GM23248 (cell line): Measurements from ENCODE around the gene ANKRD62. TPM values are rescaled to one million over a fixed set of nuclear protein-coding genes. Genes with fewer than 3 reads are reported as not detected.
"Not testable (repeated sequence)": the region's sequence is repeated elsewhere in the genome, so short reads cannot be mapped to it uniquely, and the experiment has no call there.

Experiments used
- DNase-seq: peaks from one replicate; pipeline ENCODE4 v3.0.0-alpha.2; 2015
- H2AFZ ChIP-seq: fragments of 200-600 bp; sonication (generic); 2 replicates; pipeline ENCODE4 v1.6.1; 2016; ENCODE audit warnings: antibody characterized with exemption
- H3F3A ChIP-seq: fragments of 200-600 bp; sonication (generic); 2 replicates; pipeline ENCODE4 v1.6.1; 2016; ENCODE audit warnings: mild to moderate bottlenecking, antibody characterized with exemption, mixed run types; ENCODE audit not compliant: insufficient read depth
- H3K27ac ChIP-seq: fragments of 200-600 bp; sonication (generic); 2 replicates; pipeline ENCODE4 v1.5.1; 2016; ENCODE audit warnings: mild to moderate bottlenecking
- H3K27me3 ChIP-seq: fragments of 200-600 bp; sonication (generic); replicated peaks from 2 replicates; pipeline ENCODE4 v1.6.1; 2016; ENCODE audit warnings: mild to moderate bottlenecking; ENCODE audit not compliant: insufficient read depth
- H3K36me3 ChIP-seq: fragments of 200-600 bp; sonication (generic); 2 replicates; pipeline ENCODE4 v1.6.1; 2016; ENCODE audit warnings: low read depth, mild to moderate bottlenecking
- H3K4me1 ChIP-seq: fragments of 200-600 bp; sonication (generic); 2 replicates; pipeline ENCODE4 v1.6.1; 2016; ENCODE audit warnings: mild to moderate bottlenecking; ENCODE audit not compliant: insufficient read depth
- H3K4me2 ChIP-seq: fragments of 200-600 bp; sonication (generic); one replicate; pipeline ENCODE4 v1.6.1; 2016; ENCODE audit warnings: mild to moderate bottlenecking; ENCODE audit not compliant: unreplicated experiment
- H3K4me3 ChIP-seq: fragments of 200-600 bp; sonication (generic); 2 replicates; pipeline ENCODE4 v1.5.1; 2016; ENCODE audit warnings: mild to moderate bottlenecking
- H3K79me2 ChIP-seq: fragments of 200-600 bp; sonication (generic); 2 replicates; pipeline ENCODE4 v1.6.1; 2016; ENCODE audit warnings: mild to moderate bottlenecking; ENCODE audit not compliant: insufficient read depth
- H3K9ac ChIP-seq: fragments of 200-600 bp; sonication (generic); 2 replicates; pipeline ENCODE4 v1.6.1; 2016; ENCODE audit warnings: mild to moderate bottlenecking
- H3K9me2 ChIP-seq: fragments of 200-600 bp; sonication (generic); 2 replicates; pipeline ENCODE4 v1.6.1; 2016; ENCODE audit warnings: mixed run types, mild to moderate bottlenecking, moderate library complexity; ENCODE audit not compliant: insufficient read depth
- H3K9me3 ChIP-seq: fragments of 200-600 bp; sonication (generic); one replicate; pipeline ENCODE4 v1.6.1; 2017; ENCODE audit warnings: low read depth
- H4K20me1 ChIP-seq: fragments of 200-600 bp; sonication (generic); 2 replicates; pipeline ENCODE4 v1.6.0; 2016; ENCODE audit not compliant: insufficient read depth
- EZH2 ChIP-seq: fragments of 200-600 bp; sonication (generic); IDR thresholded peaks from 2 replicates; pipeline ENCODE4 v1.6.1; 2018; ENCODE audit warnings: antibody characterized with exemption, mild to moderate bottlenecking; ENCODE audit not compliant: insufficient read depth, poor library complexity, severe bottlenecking
- EZH2phosphoT487 ChIP-seq: fragments of 200-600 bp; sonication (generic); IDR thresholded peaks from 2 replicates; pipeline ENCODE4 v1.6.1; 2018; ENCODE audit warnings: antibody characterized with exemption, moderate library complexity, mild to moderate bottlenecking, low read depth; ENCODE audit not compliant: insufficient read depth
- WGBS, 2 experiments: methylation state at CpG; one replicate each; pipeline ENCODE4 v1.1.6; 2015 to 2017; ENCODE audit warnings: low lambda C conversion rate in 2 of 2, low coverage in 1 of 2; ENCODE audit errors: missing lambda C conversion rate in 2 of 2; 5-methylcytosine and 5-hydroxymethylcytosine counted together
- in situ Hi-C: fragments of 300-500 bp; cut with MboI; formaldehyde crosslinking; loops from 2 replicates; pipeline ENCODE4 v1.15.0; 2020
- polyA plus RNA-seq: library from polyadenylated mRNA; unstranded; fragments of >200 nt; fragmentation: Nextera tagmentation; extraction: Ambion mirVana; gene quantifications from 2 replicates; pipeline ENCODE4 v1.2.1, GENCODE V29; 2016
- total RNA-seq: library from RNA; depleted of rRNA; stranded (reverse); fragments of >200 nt; shearing (Covaris generic); gene quantifications from 2 replicates; pipeline ENCODE4 v1.2.3, GENCODE V29; 2014

ANKRD62 gene
- total and polyA plus RNA-seq, 2 experiments from 2014 or later: not detected

GRCh38 chr18:12113999-12114646 lies 20.5 kb downstream of the ANKRD62 start:
- H2AFZ ChIP-seq: no peak overlapping the region
- no peaks in the 10 kb centered on the region for H3K9me3 ChIP-seq

GRCh38 chr18:12119358-12119757 lies 25.7 kb downstream of the ANKRD62 start:
- no peaks in the 10 kb centered on the region for H3K9me3 ChIP-seq
- TF ChIP-seq EZH2 (no peak), EZH2phosphoT487 (no peak)
- 50 to 63% methylated on average over 2 of the region's 2 CpGs for WGBS, 2 experiments
- no peak overlapping the region for H3K27ac ChIP-seq
- in situ Hi-C loops: no loop called here
- H3K4me1 ChIP-seq: no peaks in the 10 kb centered on the region
- no peak overlapping the region for H3K4me2 ChIP-seq
- DNase-seq: no peak
- H3K4me3 ChIP-seq: no peak overlapping the region
- H3K79me2 ChIP-seq: no peaks in the 10 kb centered on the region
- no peaks in the 10 kb centered on the region for H3K9me2 ChIP-seq
- no peaks in the 10 kb centered on the region for H4K20me1 ChIP-seq
- H3K9ac ChIP-seq: no peak overlapping the region
- no peak overlapping the region for H2AFZ ChIP-seq
- peaks cover under 1% of the 10 kb centered on the region for H3K27me3 ChIP-seq
- no peaks in the 10 kb centered on the region for H3F3A ChIP-seq
- no peaks in the 10 kb centered on the region for H3K36me3 ChIP-seq

More at GRCh38 chr18:12113999-12114646, 20.5 kb downstream of the ANKRD62 start:
- no peak overlapping the region for H3K4me3 ChIP-seq
- no peaks in the 10 kb centered on the region for H3K36me3 ChIP-seq
- H3K27me3 ChIP-seq: peaks cover 4% of the 10 kb centered on the region; the same call in 1 of the 2 replicates
- no peaks in the 10 kb centered on the region for H3K9me2 ChIP-seq
- no peak for DNase-seq
- TF ChIP-seq EZH2phosphoT487 (no peak), EZH2 (no peak)
- 69 to 75% methylated on average over 5 of the region's 5 CpGs for WGBS, 2 experiments
- H3K4me1 ChIP-seq: no peaks in the 10 kb centered on the region
- no peaks in the 10 kb centered on the region for H3K79me2 ChIP-seq
- no peak overlapping the region for H3K9ac ChIP-seq
- H4K20me1 ChIP-seq: no peaks in the 10 kb centered on the region
- no peak overlapping the region for H3K4me2 ChIP-seq
- H3K27ac ChIP-seq: no peak overlapping the region
- in situ Hi-C loops: no loop called here
- H3F3A ChIP-seq: no peaks in the 10 kb centered on the region

- H3F3A ChIP-seq: no peaks in the 10 kb centered on the region
- no peak overlapping the region for H3K27ac ChIP-seq
- no peak overlapping the region for H3K4me3 ChIP-seq
- 59 to 61% methylated on average over 15 of the region's 15 CpGs for WGBS, 2 experiments
- H3K36me3 ChIP-seq: no peaks in the 10 kb centered on the region
- H3K27me3 ChIP-seq: peaks cover 16% of the 10 kb centered on the region
- DNase-seq: peak; percentile 30
- H3K9me2 ChIP-seq: no peaks in the 10 kb centered on the region
- H3K4me2 ChIP-seq: no peak overlapping the region
- TF ChIP-seq EZH2 (no peak), EZH2phosphoT487 (no peak)
- no peak overlapping the region for H3K9ac ChIP-seq
- H2AFZ ChIP-seq: no peak overlapping the region
- no peaks in the 10 kb centered on the region for H4K20me1 ChIP-seq
- in situ Hi-C loops: no loop called here
- H3K79me2 ChIP-seq: no peaks in the 10 kb centered on the region
- no peaks in the 10 kb centered on the region for H3K9me3 ChIP-seq
- no peaks in the 10 kb centered on the region for H3K4me1 ChIP-seq
Measured at GRCh38 chr18:12121175-12122042, 27.8 kb downstream of the ANKRD62 start.

- H3K36me3 ChIP-seq, H3K9me2 ChIP-seq, H3K9me3 ChIP-seq, DNase-seq, H3K4me2 ChIP-seq, H3K9ac ChIP-seq, H2AFZ ChIP-seq, H4K20me1 ChIP-seq, H3F3A ChIP-seq, in situ Hi-C loops, H3K79me2 ChIP-seq, H3K4me1 ChIP-seq, H3K27ac ChIP-seq, H3K4me3 ChIP-seq: not testable (repeated sequence)
- peaks cover 16% of the 10 kb centered on the region for H3K27me3 ChIP-seq
- 37 to 40% methylated on average over 3 of the region's 3 CpGs for WGBS, 2 experiments
Measured at GRCh38 chr18:12122043-12122389, 28.4 kb downstream of the ANKRD62 start.

GRCh38 chr18:12127647-12128046 lies 34.0 kb downstream of the ANKRD62 start:
- H3K4me2 ChIP-seq, H3K9me3 ChIP-seq: not testable (repeated sequence)

GRCh38 chr18:12138831-12139230 lies 45.2 kb downstream of the ANKRD62 start:
- H4K20me1 ChIP-seq, H3K4me3 ChIP-seq, H3K27me3 ChIP-seq, H3K9me2 ChIP-seq, in situ Hi-C loops, DNase-seq, H3K9ac ChIP-seq, H3F3A ChIP-seq, H3K79me2 ChIP-seq, H3K36me3 ChIP-seq, H3K4me2 ChIP-seq, H3K27ac ChIP-seq, H3K4me1 ChIP-seq, H2AFZ ChIP-seq, H3K9me3 ChIP-seq: not testable (repeated sequence)
- WGBS, 2 experiments: 32 to 39% methylated on average over 4 of the region's 4 CpGs

More at GRCh38 chr18:12127647-12128046, 34.0 kb downstream of the ANKRD62 start:
- H3K9me2 ChIP-seq, H3F3A ChIP-seq, H3K36me3 ChIP-seq, H3K27ac ChIP-seq, H4K20me1 ChIP-seq, H2AFZ ChIP-seq, DNase-seq, H3K79me2 ChIP-seq, H3K9ac ChIP-seq, in situ Hi-C loops, H3K4me1 ChIP-seq, H3K4me3 ChIP-seq: not testable (repeated sequence)
- WGBS, 2 experiments: 46 to 58% methylated on average over 4 of the region's 4 CpGs
- H3K27me3 ChIP-seq: peaks cover 16% of the 10 kb centered on the region
